Smooth muscle cell of the pulmonary artery (primary cell): Measurements from ENCODE around the gene ATM. TPM values are rescaled to one million over a fixed set of nuclear protein-coding genes. Genes with fewer than 3 reads are reported as not detected.

Source experiments
- total RNA-seq: library from RNA; depleted of rRNA; stranded (reverse); fragments of >200 nt; gene quantifications from 2 replicates; pipeline ENCODE4 v1.2.3, GENCODE V29; 2014

The ATM gene
- 106 and 123 TPM in 2 replicates for total RNA-seq

GRCh38 chr11:108222574-108223347 lies at the start of gene ATM, which contains the start of gene NPAT:
TSS of gene ATM (plus strand) at chr11:108223067. CDS start at chr11:108227625, 4,558 bp downstream.
TSS of gene NPAT (minus strand) at chr11:108222638. CDS start at chr11:108222536, 102 bp downstream.

Other genes with a start within 250 kb of the ATM start
- 34.0 and 39.1 TPM in 2 replicates for gene CUL5, start 214.2 kb upstream of the ATM start, total RNA-seq
- gene ACAT1, start 101.5 kb upstream of the ATM start, total RNA-seq: 58.3 TPM in 2 replicates
- gene NPAT, start 429 bp upstream of the ATM start, total RNA-seq: 11.0 and 14.1 TPM in 2 replicates
- gene C11orf65, start 244.5 kb downstream of the ATM start, total RNA-seq: 0.65 and 0.73 TPM in 2 replicates